H9 (cell line): ENCODE measurements around the gene NPAS3. TPM values are rescaled to one million over a fixed set of nuclear protein-coding genes. Genes with fewer than 3 reads are reported as not detected.

ENCODE experiments used
- DNase-seq: peaks from one replicate; pipeline ENCODE4 v3.0.0-alpha.2; 2017
- H2AFZ ChIP-seq: one replicate; pipeline ENCODE4 v1.6.1; 2013; ENCODE audit warnings: mild to moderate bottlenecking, low read length, control low read depth, moderate library complexity
- H2AK5ac ChIP-seq: 2 replicates; pipeline ENCODE4 v1.6.1; 2013; ENCODE audit warnings: low read length, control low read depth, mixed read lengths; ENCODE audit not compliant: insufficient read length
- H2BK120ac ChIP-seq: one replicate; pipeline ENCODE4 v1.6.1; 2013; ENCODE audit warnings: low read depth, mild to moderate bottlenecking, low read length, control low read depth, inconsistent platforms; ENCODE audit not compliant: poor library complexity, severe bottlenecking
- H2BK12ac ChIP-seq: 2 replicates; pipeline ENCODE4 v1.6.1; 2013; ENCODE audit warnings: low read length, control low read depth, mixed read lengths, low read depth; ENCODE audit not compliant: insufficient read length
- H2BK15ac ChIP-seq: 2 replicates; pipeline ENCODE4 v1.6.1; 2013; ENCODE audit warnings: low read depth, low read length, control low read depth
- H2BK20ac ChIP-seq: one replicate; pipeline ENCODE4 v1.6.1; 2013; ENCODE audit warnings: low read depth, mild to moderate bottlenecking, low read length, control low read depth, inconsistent platforms; ENCODE audit not compliant: poor library complexity, severe bottlenecking
- H2BK5ac ChIP-seq: 2 replicates; pipeline ENCODE4 v1.6.1; 2013; ENCODE audit warnings: low read length, control low read depth, mixed read lengths; ENCODE audit not compliant: insufficient read length
- H3K14ac ChIP-seq: 2 replicates; pipeline ENCODE4 v1.6.1; 2013; ENCODE audit warnings: low read length, control low read depth; ENCODE audit not compliant: insufficient read depth
- H3K18ac ChIP-seq: 2 replicates; pipeline ENCODE4 v1.6.1; 2013; ENCODE audit warnings: low read depth, mild to moderate bottlenecking, mixed read lengths, low read length, control low read depth; ENCODE audit not compliant: insufficient read length
- H3K23ac ChIP-seq: 2 replicates; pipeline ENCODE4 v1.6.1; 2013; ENCODE audit warnings: low read length, control low read depth, mixed read lengths, low read depth; ENCODE audit not compliant: insufficient read length
- H3K23me2 ChIP-seq: 2 replicates; pipeline ENCODE4 v1.6.1; 2013; ENCODE audit warnings: low read depth, mild to moderate bottlenecking, mixed read lengths, low read length, control low read depth; ENCODE audit not compliant: insufficient read length, poor library complexity, severe bottlenecking
- H3K27ac ChIP-seq: 2 replicates; pipeline ENCODE4 v1.5.1; 2013; ENCODE audit warnings: low read length, control low read depth, mixed read lengths, low read depth; ENCODE audit not compliant: insufficient read length
- H3K27me3 ChIP-seq: 2 replicates; pipeline ENCODE4 v1.6.1; 2013; ENCODE audit warnings: low read length, control low read depth, inconsistent platforms; ENCODE audit not compliant: insufficient read depth
- H3K4ac ChIP-seq: 2 replicates; pipeline ENCODE4 v1.6.1; 2013; ENCODE audit warnings: low read depth, mild to moderate bottlenecking, control low read depth, inconsistent platforms, low read length, moderate library complexity
- H3K4me1 ChIP-seq: 2 replicates; pipeline ENCODE4 v1.6.1; 2013; ENCODE audit warnings: low read length, control low read depth, inconsistent platforms; ENCODE audit not compliant: insufficient read depth
- H3K4me2 ChIP-seq: 2 replicates; pipeline ENCODE4 v1.6.1; 2013; ENCODE audit warnings: low read length, control low read depth, mixed read lengths; ENCODE audit not compliant: insufficient read length, insufficient read depth
- H3K56ac ChIP-seq: 2 replicates; pipeline ENCODE4 v1.6.1; 2013; ENCODE audit warnings: low read depth, mild to moderate bottlenecking, mixed read lengths, low read length, control low read depth; ENCODE audit not compliant: insufficient read length
- H3K79me1 ChIP-seq: 2 replicates; pipeline ENCODE4 v1.6.1; 2013; ENCODE audit warnings: low read depth, mild to moderate bottlenecking, moderate library complexity, low read length, control low read depth, inconsistent platforms; ENCODE audit not compliant: insufficient read depth, poor library complexity, severe bottlenecking
- H3K79me2 ChIP-seq: 2 replicates; pipeline ENCODE4 v1.6.1; 2013; ENCODE audit warnings: low read length, control low read depth, inconsistent platforms; ENCODE audit not compliant: insufficient read depth
- H3K9ac ChIP-seq: 2 replicates; pipeline ENCODE4 v1.6.1; 2013; ENCODE audit warnings: low read length, control low read depth, mixed read lengths; ENCODE audit not compliant: insufficient read length; ENCODE audit errors: extremely low read depth
- H3K9me3 ChIP-seq: one replicate; pipeline ENCODE4 v1.6.1; 2013; ENCODE audit warnings: low read depth, low read length, inconsistent platforms; ENCODE audit not compliant: control insufficient read depth
- H3T11ph ChIP-seq: one replicate; pipeline ENCODE4 v1.6.1; 2013; ENCODE audit warnings: mild to moderate bottlenecking, low read length, control low read depth, inconsistent platforms
- H4K20me1 ChIP-seq: one replicate; pipeline ENCODE4 v1.6.1; 2013; ENCODE audit not compliant: control insufficient read depth, insufficient read length, insufficient read depth
- H4K5ac ChIP-seq: 2 replicates; pipeline ENCODE4 v1.6.1; 2013; ENCODE audit warnings: low read depth, mild to moderate bottlenecking, mixed read lengths, low read length, control low read depth; ENCODE audit not compliant: insufficient read length
- H4K8ac ChIP-seq: replicated peaks from 2 replicates; pipeline ENCODE4 v1.6.1; 2013; ENCODE audit warnings: low read length, control low read depth, mixed read lengths, low read depth; ENCODE audit not compliant: insufficient read length
- H4K91ac ChIP-seq: 2 replicates; pipeline ENCODE4 v1.6.1; 2013; ENCODE audit warnings: low read depth, mild to moderate bottlenecking, moderate library complexity, mixed read lengths, low read length, control low read depth; ENCODE audit not compliant: insufficient read length
- H3K27ac Mint-ChIP-seq, 3 experiments: 2 replicates in 2 of 3; 3 replicates in 1 of 3; pipeline ENCODE4 v1.8.0; 2020 to 2021; ENCODE audit warnings: mixed read lengths in 3 of 3, mild to moderate bottlenecking in 1 of 3, moderate library complexity in 1 of 3
- H3K27me3 Mint-ChIP-seq: 2 replicates; pipeline ENCODE4 v1.8.0; 2021; ENCODE audit warnings: low read depth, mild to moderate bottlenecking, moderate library complexity, mixed read lengths
- H3K36me3 Mint-ChIP-seq, 3 experiments: 2 replicates in 2 of 3; 3 replicates in 1 of 3; pipeline ENCODE4 v1.8.0; 2020 to 2021; ENCODE audit warnings: low read depth in 3 of 3, mixed read lengths in 3 of 3; ENCODE audit not compliant: insufficient read depth in 1 of 3
- H3K4me1 Mint-ChIP-seq, 2 experiments: 2 replicates each; pipeline ENCODE4 v1.8.0; 2020; ENCODE audit warnings: mixed read lengths in 2 of 2
- H3K4me3 Mint-ChIP-seq, 2 experiments: 2 replicates in 1 of 2; 3 replicates in 1 of 2; pipeline ENCODE4 v1.8.0; 2020 to 2021; ENCODE audit warnings: mild to moderate bottlenecking in 2 of 2, mixed read lengths in 2 of 2, moderate library complexity in 1 of 2
- H3K9me3 Mint-ChIP-seq, 2 experiments: 2 replicates in 1 of 2; 3 replicates in 1 of 2; pipeline ENCODE4 v1.8.0; 2020; ENCODE audit warnings: mild to moderate bottlenecking in 2 of 2, mixed read lengths in 2 of 2, moderate library complexity in 1 of 2
- WGBS: extraction: QIAGEN DNeasy Blood & Tissue Kit; methylation state at CpG from one replicate; pipeline ENCODE4 v1.1.7; 2013; ENCODE audit warnings: missing lambda C conversion rate, low lambda C conversion rate, mixed read lengths; ENCODE audit not compliant: insufficient read length; ENCODE audit errors: extremely low coverage; 5-methylcytosine and 5-hydroxymethylcytosine counted together
- total RNA-seq: library from RNA; stranded (reverse); gene quantifications from 2 replicates; pipeline ENCODE4 v1.2.1, GENCODE V29; 2021
- TF ChIP-seq, protein P1 (sequence below): fragments of 200-600 bp; sonication (generic); conservative IDR thresholded peaks from 3 replicates; pipeline ENCODE4 v1.8.0; 2021; ENCODE audit warnings: antibody characterized with exemption, mild to moderate bottlenecking

NPAS3 gene
- total RNA-seq, 1 experiment from 2014 or later: 0.17 TPM

DNA sequence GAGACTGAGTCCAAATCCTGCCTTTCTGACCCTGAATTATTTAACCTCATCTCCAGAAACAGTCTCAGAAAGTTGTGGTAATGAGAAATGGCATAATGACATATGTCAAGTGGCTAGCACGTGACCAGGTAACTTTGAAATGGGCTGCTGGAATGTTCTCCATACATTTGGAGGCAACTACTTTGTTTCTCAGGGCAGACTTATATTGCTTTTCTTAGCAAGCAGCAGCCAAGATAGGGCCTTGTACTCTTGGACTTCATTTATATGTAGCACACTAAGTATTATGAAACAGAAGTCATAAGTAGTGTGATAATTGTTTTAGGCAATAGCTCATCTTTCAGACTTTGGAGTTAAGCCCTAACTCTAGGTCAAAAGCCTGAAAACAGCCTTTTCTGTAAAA is 494.7 kb downstream of the NPAS3 start:
- Histone ChIP-seq H2AFZ (no peak overlapping the region), H3K79me1 (no peaks in the 10 kb centered on the region), H2BK12ac (no peak overlapping the region), H4K5ac (no peak overlapping the region), H4K8ac (no peak overlapping the region), H3K23me2 (no peaks in the 10 kb centered on the region), H3K4ac (no peak overlapping the region), H3T11ph (no peak overlapping the region), H3K9ac (no peak overlapping the region), H2BK15ac (no peak overlapping the region), H2BK120ac (no peak overlapping the region), H2BK20ac (no peak overlapping the region), H3K4me1 (no peaks in the 10 kb centered on the region), H3K14ac (no peak overlapping the region), H2BK5ac (no peak overlapping the region), H3K23ac (no peak overlapping the region), H3K56ac (no peak overlapping the region), H3K18ac (no peak overlapping the region), H3K4me2 (no peak overlapping the region), H3K79me2 (no peaks in the 10 kb centered on the region), H3K27me3 (no peaks in the 10 kb centered on the region), H4K91ac (no peak overlapping the region), H4K20me1 (no peaks in the 10 kb centered on the region), H3K9me3 (no peaks in the 10 kb centered on the region), H3K27ac (no peak overlapping the region), H2AK5ac (no peak overlapping the region)
- Mint-ChIP-seq H3K4me3 (no peak overlapping the region), H3K4me1 (no peaks in the 10 kb centered on the region; a peak in 1 of 4 replicates), H3K9me3 (no peaks in the 10 kb centered on the region), H3K36me3 (no peaks in the 10 kb centered on the region), H3K27me3 (no peaks in the 10 kb centered on the region), H3K27ac (no peak overlapping the region)
- TF ChIP-seq, protein P1, sequence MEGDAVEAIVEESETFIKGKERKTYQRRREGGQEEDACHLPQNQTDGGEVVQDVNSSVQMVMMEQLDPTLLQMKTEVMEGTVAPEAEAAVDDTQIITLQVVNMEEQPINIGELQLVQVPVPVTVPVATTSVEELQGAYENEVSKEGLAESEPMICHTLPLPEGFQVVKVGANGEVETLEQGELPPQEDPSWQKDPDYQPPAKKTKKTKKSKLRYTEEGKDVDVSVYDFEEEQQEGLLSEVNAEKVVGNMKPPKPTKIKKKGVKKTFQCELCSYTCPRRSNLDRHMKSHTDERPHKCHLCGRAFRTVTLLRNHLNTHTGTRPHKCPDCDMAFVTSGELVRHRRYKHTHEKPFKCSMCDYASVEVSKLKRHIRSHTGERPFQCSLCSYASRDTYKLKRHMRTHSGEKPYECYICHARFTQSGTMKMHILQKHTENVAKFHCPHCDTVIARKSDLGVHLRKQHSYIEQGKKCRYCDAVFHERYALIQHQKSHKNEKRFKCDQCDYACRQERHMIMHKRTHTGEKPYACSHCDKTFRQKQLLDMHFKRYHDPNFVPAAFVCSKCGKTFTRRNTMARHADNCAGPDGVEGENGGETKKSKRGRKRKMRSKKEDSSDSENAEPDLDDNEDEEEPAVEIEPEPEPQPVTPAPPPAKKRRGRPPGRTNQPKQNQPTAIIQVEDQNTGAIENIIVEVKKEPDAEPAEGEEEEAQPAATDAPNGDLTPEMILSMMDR: no peak
- WGBS: no CpG with 5 or more reads among the region's 1 CpG
- DNase-seq: no peak
